Keratinocyte (primary cell): Measurements from ENCODE around the gene LILRB4. TPM values are rescaled to one million over a fixed set of nuclear protein-coding genes. Genes with fewer than 3 reads are reported as not detected.
"Not testable (repeated sequence)": the region's sequence is repeated elsewhere in the genome, so short reads cannot be mapped to it uniquely, and the experiment has no call there.

ENCODE experiments used
- DNase-seq: peaks from one replicate; pipeline ENCODE4 v3.0.0-alpha.2; 2011; ENCODE audit warnings: low read depth, missing footprints, low spot score
- FAIRE-seq: peaks from 2 replicates; lab custom pipeline; 2011; peaks lifted over from hg19 to GRCh38; lab: Jason Lieb, UNC
- H2AFZ ChIP-seq: 2 replicates; pipeline ENCODE4 v1.6.0; 2012; ENCODE audit warnings: low read length, control low read depth, inconsistent platforms; ENCODE audit not compliant: control insufficient read depth
- H3K27ac ChIP-seq: 2 replicates; pipeline ENCODE4 v1.5.1; 2011; ENCODE audit warnings: low read length; ENCODE audit not compliant: control insufficient read depth, insufficient read depth
- H3K27me3 ChIP-seq: 3 replicates; pipeline ENCODE4 v1.6.0; 2011; ENCODE audit warnings: low read length; ENCODE audit not compliant: control insufficient read depth, insufficient read depth; ENCODE audit errors: extremely low read depth
- H3K36me3 ChIP-seq, 2 experiments: 2 replicates in 1 of 2; 3 replicates in 1 of 2; pipeline ENCODE4 v1.5.1; 2011; ENCODE audit warnings: low read length in 2 of 2, mild to moderate bottlenecking in 1 of 2; ENCODE audit not compliant: control insufficient read depth in 2 of 2, insufficient read depth in 2 of 2; ENCODE audit errors: extremely low read depth in 1 of 2
- H3K4me1 ChIP-seq: 3 replicates; pipeline ENCODE4 v1.5.1; 2011; ENCODE audit warnings: low read length; ENCODE audit not compliant: control insufficient read depth, insufficient read depth; ENCODE audit errors: extremely low read depth
- H3K4me2 ChIP-seq: 3 replicates; pipeline ENCODE4 v1.6.0; 2011; ENCODE audit warnings: low read depth, low read length; ENCODE audit not compliant: control insufficient read depth, insufficient read depth; ENCODE audit errors: extremely low read depth
- H3K4me3 ChIP-seq, 3 experiments: fragments of 200-600 bp in 1 of 3; sonication (generic) in 1 of 3; 2 replicates in 2 of 3; 3 replicates in 1 of 3; pipeline ENCODE4 v1.5.1; 2011 to 2016; ENCODE audit warnings: low read length in 3 of 3, mild to moderate bottlenecking in 3 of 3, control low read depth in 2 of 3, inconsistent platforms in 1 of 3, low read depth in 1 of 3, mixed read lengths in 1 of 3, mixed run types in 1 of 3, moderate library complexity in 1 of 3; ENCODE audit not compliant: control insufficient read depth in 2 of 3, insufficient read depth in 2 of 3; ENCODE audit errors: extremely low read depth in 1 of 3
- H3K79me2 ChIP-seq: 2 replicates; pipeline ENCODE4 v1.6.0; 2012; ENCODE audit warnings: low read length; ENCODE audit not compliant: control insufficient read depth, insufficient read depth
- H3K9ac ChIP-seq: 3 replicates; pipeline ENCODE4 v1.6.0; 2011; ENCODE audit warnings: low read length; ENCODE audit not compliant: control insufficient read depth, insufficient read depth; ENCODE audit errors: extremely low read depth
- H3K9me1 ChIP-seq: 3 replicates; pipeline ENCODE4 v1.6.0; 2011; ENCODE audit warnings: low read length; ENCODE audit not compliant: control insufficient read depth, insufficient read depth; ENCODE audit errors: extremely low read depth
- H3K9me3 ChIP-seq: 2 replicates; pipeline ENCODE4 v1.5.1; 2012; ENCODE audit warnings: low read depth, low read length; ENCODE audit not compliant: control insufficient read depth
- H4K20me1 ChIP-seq: 3 replicates; pipeline ENCODE4 v1.6.0; 2011; ENCODE audit warnings: low read length; ENCODE audit not compliant: control insufficient read depth, insufficient read depth; ENCODE audit errors: extremely low read depth
- CTCF ChIP-seq, 3 experiments: IDR thresholded peaks in 1 of 3; conservative IDR thresholded peaks in 1 of 3; optimal IDR thresholded peaks in 1 of 3; 2 replicates in 2 of 3; 3 replicates in 1 of 3; pipeline versions ENCODE3 to v1.5.1; 2011; ENCODE audit warnings: low read length in 3 of 3, mild to moderate bottlenecking in 3 of 3, moderate library complexity in 2 of 3, control low read depth in 1 of 3, inconsistent platforms in 1 of 3; ENCODE audit not compliant: insufficient read depth in 2 of 3; ENCODE audit errors: extremely low read depth in 1 of 3
- EZH2 ChIP-seq: IDR thresholded peaks from one replicate; pipeline ENCODE4 v1.6.1; 2012; ENCODE audit warnings: inconsistent platforms, mild to moderate bottlenecking, low read length, moderate library complexity
- dilution Hi-C: fragments of 300-500 bp; cut with MboI; formaldehyde crosslinking; loops from one replicate; pipeline ENCODE4 v1.7.0; 2020; ENCODE audit warnings: low sequenced_read_pairs; ENCODE audit not compliant: extremely low pct_ligation_motif_present
- polyA plus RNA-seq, 5 experiments: library from polyadenylated mRNA; depleted of rRNA in 3 of 5; stranded (reverse) in 3 of 5; stranded (forward) in 1 of 5; unstranded in 1 of 5; fragments of >200 nt; gene quantifications; 1 replicate in 1 of 5; 2 replicates in 3 of 5; 3 replicates in 1 of 5; pipeline versions ENCODE4 v1.2.1 to v1.2.3, GENCODE V29; 2011 to 2012; ENCODE audit warnings: missing spikeins in 2 of 5, low read depth in 1 of 5, low replicate concordance in 1 of 5

LILRB4 gene
- polyA plus RNA-seq, 1 donor (not counting 4 experiments of a cell fraction or from before 2014, with no cell fraction given), result not detected

GRCh38 chr19:54696766-54697165 is 34.0 kb downstream of the LILRB4 start:
- H3K9me1 ChIP-seq, result no peaks in the 10 kb centered on the region
- no peak for FAIRE-seq
- no peaks in the 10 kb centered on the region for H3K4me1 ChIP-seq
- TF ChIP-seq CTCF (optimal IDR thresholded peaks at IDR 0.05 in 1 of 3, IDR thresholded peaks at IDR 0.05 in 1 of 3, conservative IDR thresholded peaks at IDR 0.05 in 1 of 3; ENCODE audit: extremely low read depth in 1 of 3, insufficient read depth in 2 of 3, low read length in 3 of 3) (no peak), EZH2 (no peak)
- dilution Hi-C loops, result no loop called here
- H3K9me3 ChIP-seq, result no peaks in the 10 kb centered on the region
- no peak for DNase-seq
- H4K20me1 ChIP-seq, result no peaks in the 10 kb centered on the region
- H3K36me3 ChIP-seq, result no peaks in the 10 kb centered on the region
- H3K79me2 ChIP-seq, result no peaks in the 10 kb centered on the region
- no peak overlapping the region for H3K4me3 ChIP-seq
- H3K27ac ChIP-seq, result no peak overlapping the region
- no peak overlapping the region for H3K4me2 ChIP-seq
- no peak overlapping the region for H3K9ac ChIP-seq
- no peak overlapping the region for H2AFZ ChIP-seq
- H3K27me3 ChIP-seq, result no peaks in the 10 kb centered on the region

GRCh38 chr19:54697716-54698115 is 34.9 kb downstream of the LILRB4 start:
- H3K4me1 ChIP-seq, H3K9me1 ChIP-seq, H3K36me3 ChIP-seq, H3K4me3 ChIP-seq, H3K9me3 ChIP-seq, H4K20me1 ChIP-seq, H3K27ac ChIP-seq, H3K9ac ChIP-seq, DNase-seq, FAIRE-seq, dilution Hi-C loops, H2AFZ ChIP-seq, H3K4me2 ChIP-seq, H3K79me2 ChIP-seq, H3K27me3 ChIP-seq: not testable (repeated sequence)

- no peak overlapping the region for H3K4me2 ChIP-seq
- H3K4me1 ChIP-seq, result no peaks in the 10 kb centered on the region
- no peak for TF ChIP-seq CTCF (optimal IDR thresholded peaks at IDR 0.05 in 1 of 3, IDR thresholded peaks at IDR 0.05 in 1 of 3, conservative IDR thresholded peaks at IDR 0.05 in 1 of 3; ENCODE audit: extremely low read depth in 1 of 3, insufficient read depth in 2 of 3, low read length in 3 of 3)
- no peak for TF ChIP-seq EZH2
- no peak overlapping the region for H3K9ac ChIP-seq
- no peaks in the 10 kb centered on the region for H3K79me2 ChIP-seq
- no peaks in the 10 kb centered on the region for H3K36me3 ChIP-seq
- H3K9me1 ChIP-seq, result no peaks in the 10 kb centered on the region
- H2AFZ ChIP-seq, result no peak overlapping the region
- dilution Hi-C loops, result no loop called here
- no peaks in the 10 kb centered on the region for H4K20me1 ChIP-seq
- FAIRE-seq (no peak), DNase-seq (no peak)
- no peak overlapping the region for H3K4me3 ChIP-seq
- no peaks in the 10 kb centered on the region for H3K27me3 ChIP-seq
- no peak overlapping the region for H3K27ac ChIP-seq
- peaks cover 4% of the 10 kb centered on the region for H3K9me3 ChIP-seq
Observed at GRCh38 chr19:54704928-54705327, 42.1 kb downstream of the LILRB4 start.
